ENCODE data around the gene SLC24A3.

Gene SLC24A3

GRCh38 chr20:19522836-19523590 lies 310.6 kb downstream of the SLC24A3 start:
- no peak for DNase-seq (ENCODE audit: low read depth)
- TF ChIP-seq CTCF (IDR thresholded peaks at IDR 0.05; ENCODE audit: low read depth, low read length) (no peak), POLR2A (IDR thresholded peaks at IDR 0.05; ENCODE audit: extremely low read depth, insufficient read length) (no peak), MYC (IDR thresholded peaks at IDR 0.05; ENCODE audit: low read depth, low read length) (no peak), MAX (IDR thresholded peaks at IDR 0.05; ENCODE audit: low read depth, low read length) (no peak)
- no peak overlapping the region for H3K4me3 ChIP-seq (ENCODE audit: low read depth, low read length)

GRCh38 chr20:19524691-19525090 lies 312.2 kb downstream of the SLC24A3 start:
- TF ChIP-seq MAX (IDR thresholded peaks at IDR 0.05; ENCODE audit: low read depth, low read length) (no peak), CTCF (IDR thresholded peaks at IDR 0.05; ENCODE audit: low read depth, low read length) (no peak), MYC (IDR thresholded peaks at IDR 0.05; ENCODE audit: low read depth, low read length) (no peak)
- DNase-seq (ENCODE audit: low read depth): no peak
- H3K4me3 ChIP-seq (ENCODE audit: low read depth, low read length): no peak overlapping the region

GRCh38 chr20:19527509-19527908 lies 315.1 kb downstream of the SLC24A3 start:
- no peak for DNase-seq (ENCODE audit: low read depth)
- TF ChIP-seq CTCF (IDR thresholded peaks at IDR 0.05; ENCODE audit: low read depth, low read length) (no peak), MAX (IDR thresholded peaks at IDR 0.05; ENCODE audit: low read depth, low read length) (no peak), MYC (IDR thresholded peaks at IDR 0.05; ENCODE audit: low read depth, low read length) (no peak), POLR2A (IDR thresholded peaks at IDR 0.05; ENCODE audit: extremely low read depth, insufficient read length) (no peak)
- H3K4me3 ChIP-seq (ENCODE audit: low read depth, low read length): no peak overlapping the region

GRCh38 chr20:19528286-19529030 lies 316.0 kb downstream of the SLC24A3 start:
- DNase-seq (ENCODE audit: low read depth): no peak
- H3K4me3 ChIP-seq (ENCODE audit: low read depth, low read length): no peak overlapping the region
- TF ChIP-seq MYC (IDR thresholded peaks at IDR 0.05; ENCODE audit: low read depth, low read length) (no peak), POLR2A (IDR thresholded peaks at IDR 0.05; ENCODE audit: extremely low read depth, insufficient read length) (no peak), MAX (IDR thresholded peaks at IDR 0.05; ENCODE audit: low read depth, low read length) (no peak), CTCF (IDR thresholded peaks at IDR 0.05; ENCODE audit: low read depth, low read length) (no peak)

- DNase-seq (ENCODE audit: low read depth): no peak
- H3K4me3 ChIP-seq (ENCODE audit: low read depth, low read length): no peak overlapping the region
- TF ChIP-seq CTCF (IDR thresholded peaks at IDR 0.05; ENCODE audit: low read depth, low read length) (no peak), MYC (IDR thresholded peaks at IDR 0.05; ENCODE audit: low read depth, low read length) (no peak), MAX (IDR thresholded peaks at IDR 0.05; ENCODE audit: low read depth, low read length) (no peak), POLR2A (IDR thresholded peaks at IDR 0.05; ENCODE audit: extremely low read depth, insufficient read length) (no peak)
Measured at GRCh38 chr20:19530006-19530405, 317.6 kb downstream of the SLC24A3 start.

Measured in NB4 (cell line).